Lung microvascular endothelial cell (primary cell): Measurements from ENCODE around the gene SCAF1. TPM values are rescaled to one million over a fixed set of nuclear protein-coding genes. Genes with fewer than 3 reads are reported as not detected.
"Not testable (repeated sequence)": the region's sequence is repeated elsewhere in the genome, so short reads cannot be mapped to it uniquely, and the experiment has no call there.

ENCODE experiments used
- DNase-seq, 2 donors: peaks; one replicate each; pipeline versions ENCODE4 v3.0.0 to v3.0.0-alpha.2; 2010; ENCODE audit warnings: low read depth in 2 of 2
- total RNA-seq: library from RNA; depleted of rRNA; stranded (reverse); fragments of >200 nt; gene quantifications from 2 replicates; pipeline ENCODE4 v1.2.1, GENCODE V29; 2014

Gene SCAF1
- total RNA-seq, 1 donor from 2014 or later = 6.3 TPM

DNA sequence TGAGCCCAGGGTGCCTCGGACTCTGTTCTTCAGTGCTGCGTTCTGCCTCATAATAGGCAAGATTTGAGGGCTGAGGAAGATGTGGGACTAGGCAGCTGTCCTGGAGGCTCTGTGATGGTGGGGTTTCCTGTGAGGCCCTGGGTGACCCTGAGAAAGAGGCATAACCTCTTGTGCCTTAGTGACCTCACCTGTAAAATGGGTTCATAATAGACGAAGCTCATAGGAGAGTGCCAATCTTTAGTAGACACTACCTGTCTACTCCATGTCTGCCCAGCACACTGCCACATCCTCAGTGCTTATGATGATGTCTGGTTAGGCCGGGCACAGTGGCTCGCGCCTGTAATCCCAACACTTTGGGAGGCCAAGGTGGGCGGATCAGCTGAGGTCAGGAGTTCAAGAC lies 25.5 kb upstream of the SCAF1 start:
- no peak for DNase-seq

DNA sequence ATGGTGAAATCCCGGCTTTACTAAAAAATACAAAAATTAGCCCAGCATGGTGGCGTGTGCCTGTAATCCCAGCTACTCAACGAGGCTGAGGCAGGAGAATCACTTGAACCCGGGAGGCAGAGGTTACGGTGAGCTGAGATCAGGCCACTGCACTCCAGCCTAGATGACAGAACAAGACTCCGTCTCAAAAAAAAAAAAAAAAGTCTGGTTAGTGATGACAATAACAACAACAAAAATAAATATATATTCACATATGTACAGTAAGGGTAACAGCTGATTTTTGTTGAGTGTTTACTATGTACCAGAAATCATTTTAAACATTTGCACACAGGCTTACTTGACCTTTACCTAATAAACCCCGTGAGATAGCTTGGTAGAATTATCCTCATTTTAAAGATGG lies 25.1 kb upstream of the SCAF1 start:
- DNase-seq = no peak

DNA sequence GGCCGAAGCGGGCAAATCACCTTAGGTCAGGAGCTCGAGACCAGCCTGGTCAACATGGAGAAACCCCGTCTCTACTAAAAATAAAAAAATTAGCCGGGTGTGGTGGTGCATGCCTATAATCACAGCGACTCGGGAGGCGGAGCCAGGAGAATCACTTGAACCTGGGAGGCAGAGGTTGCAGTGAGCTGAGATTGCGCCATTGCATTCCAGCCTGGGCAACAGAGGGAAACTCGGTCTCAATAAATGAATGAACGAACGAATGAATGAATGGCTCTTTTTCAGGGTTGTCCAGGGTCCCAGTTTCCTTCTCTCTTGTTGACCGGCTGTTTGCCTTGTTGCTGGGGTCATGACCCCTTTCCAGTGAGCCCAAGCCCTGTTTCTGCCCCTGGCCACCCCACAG lies 24.1 kb upstream of the SCAF1 start:
- not testable (repeated sequence) for DNase-seq

DNA sequence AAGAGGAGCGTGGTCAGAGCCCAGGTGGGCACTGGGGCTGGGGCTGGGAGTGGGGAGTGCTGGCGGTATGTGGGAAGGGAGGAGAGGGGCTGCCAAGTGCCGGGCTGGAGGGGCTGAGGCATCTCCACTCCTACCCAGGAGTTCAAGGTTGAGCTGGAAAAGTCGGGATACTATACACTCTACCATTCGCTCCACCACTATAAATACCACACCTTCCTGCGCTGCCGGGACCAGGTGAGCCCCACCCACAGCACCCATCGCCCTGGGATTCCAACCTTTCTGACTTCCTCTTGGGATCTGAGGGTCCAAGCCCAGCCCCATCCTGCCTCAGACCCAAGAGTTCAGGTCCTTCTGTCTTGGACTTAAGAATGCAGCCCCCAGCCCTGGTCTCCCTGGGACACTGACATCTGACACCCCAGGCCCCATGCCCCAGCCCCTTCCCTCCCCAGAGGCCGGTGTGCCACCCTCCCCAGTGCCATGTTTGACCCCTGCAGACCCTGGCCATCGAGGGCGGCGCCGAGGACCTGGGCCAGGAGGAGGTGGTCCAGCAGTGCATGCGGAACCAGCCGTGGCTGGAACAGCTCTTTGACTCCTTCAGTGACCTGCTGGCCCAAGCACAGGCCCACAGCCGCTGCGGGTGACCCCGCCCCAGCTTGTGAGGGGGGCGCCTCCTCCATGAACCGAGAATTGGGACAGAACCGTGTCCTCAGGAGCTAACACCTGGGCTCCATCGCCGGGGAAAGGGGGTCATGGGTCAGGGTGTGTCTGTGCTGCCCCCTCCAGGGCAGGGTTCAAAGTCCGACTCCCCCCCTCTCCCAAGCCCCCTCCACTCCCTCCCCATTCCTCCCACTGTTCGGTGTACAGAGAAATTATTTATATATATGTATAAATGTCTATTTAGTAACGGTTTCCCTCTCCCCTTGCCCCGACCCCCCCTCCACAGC lies 16.8 kb upstream of the SCAF1 start:
- no peak for DNase-seq

DNA sequence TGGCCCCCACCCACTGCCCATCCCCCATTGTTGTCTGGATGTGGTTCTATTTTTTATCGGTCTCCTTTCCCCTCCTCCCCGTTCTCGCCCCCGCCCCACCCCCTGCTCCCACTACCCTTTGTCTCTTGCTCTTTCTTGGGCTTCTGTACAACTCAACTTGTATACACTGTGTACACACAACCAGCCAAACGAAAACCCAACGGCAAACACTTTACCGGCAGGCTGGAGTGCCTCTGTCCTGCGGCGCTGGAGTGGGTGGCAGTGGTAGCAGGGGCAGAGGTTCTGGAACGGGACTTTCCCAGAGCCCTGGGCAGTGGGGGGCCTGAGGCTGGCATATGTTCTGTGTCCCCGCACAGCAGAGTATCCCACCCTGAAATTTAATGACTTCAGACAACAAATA lies 15.8 kb upstream of the SCAF1 start:
- DNase-seq = no peak

DNA sequence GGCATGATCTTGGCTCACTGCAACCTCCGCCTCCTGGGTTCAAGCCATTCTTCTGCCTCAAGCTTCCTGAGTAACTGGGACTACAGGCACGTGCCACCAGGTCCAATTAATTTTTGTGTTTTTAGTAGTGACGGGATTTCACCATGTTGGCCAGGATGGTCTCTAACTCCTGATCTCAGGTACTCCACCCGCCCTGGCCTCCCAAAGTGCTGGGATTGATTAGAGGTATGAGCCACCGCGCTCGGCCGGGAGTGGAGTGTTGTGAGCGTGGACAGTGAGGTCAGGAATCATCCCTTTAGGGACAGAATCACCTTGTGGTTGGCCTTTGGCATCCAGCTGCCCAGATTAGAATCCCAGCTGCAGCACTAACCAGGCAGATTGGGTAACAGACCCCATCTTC lies 12.3 kb upstream of the SCAF1 start:
- no peak for DNase-seq

DNA sequence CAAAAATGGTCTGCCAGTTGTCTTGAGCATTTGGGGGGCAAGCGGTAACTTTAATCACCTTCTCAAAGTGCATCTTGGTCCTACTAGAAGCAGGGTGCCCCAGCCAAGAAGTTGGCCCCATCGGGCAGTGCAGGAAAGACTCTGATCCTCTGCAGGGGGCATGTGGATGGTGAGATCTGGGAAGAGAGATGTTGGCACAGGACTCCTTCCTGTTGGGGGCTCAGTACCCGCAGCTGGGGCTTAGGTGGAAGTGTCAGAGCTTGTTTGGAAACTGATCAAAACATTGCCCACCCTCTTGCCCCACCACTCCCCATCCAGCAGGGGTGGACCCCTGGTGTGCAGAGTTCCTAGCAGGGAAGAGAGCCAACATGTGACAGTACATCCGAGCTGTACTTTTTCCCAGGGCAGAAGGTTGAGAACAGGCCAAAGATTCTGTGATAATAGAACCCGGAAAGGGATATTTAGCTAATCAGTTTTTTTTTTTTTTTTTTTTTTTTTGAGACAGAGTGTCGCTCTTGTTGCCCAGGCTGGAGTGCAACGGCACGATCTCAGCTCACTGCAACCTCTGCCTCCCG lies 10.9 kb upstream of the SCAF1 start:
- DNase-seq = peak; percentile 24 to 65

DNA sequence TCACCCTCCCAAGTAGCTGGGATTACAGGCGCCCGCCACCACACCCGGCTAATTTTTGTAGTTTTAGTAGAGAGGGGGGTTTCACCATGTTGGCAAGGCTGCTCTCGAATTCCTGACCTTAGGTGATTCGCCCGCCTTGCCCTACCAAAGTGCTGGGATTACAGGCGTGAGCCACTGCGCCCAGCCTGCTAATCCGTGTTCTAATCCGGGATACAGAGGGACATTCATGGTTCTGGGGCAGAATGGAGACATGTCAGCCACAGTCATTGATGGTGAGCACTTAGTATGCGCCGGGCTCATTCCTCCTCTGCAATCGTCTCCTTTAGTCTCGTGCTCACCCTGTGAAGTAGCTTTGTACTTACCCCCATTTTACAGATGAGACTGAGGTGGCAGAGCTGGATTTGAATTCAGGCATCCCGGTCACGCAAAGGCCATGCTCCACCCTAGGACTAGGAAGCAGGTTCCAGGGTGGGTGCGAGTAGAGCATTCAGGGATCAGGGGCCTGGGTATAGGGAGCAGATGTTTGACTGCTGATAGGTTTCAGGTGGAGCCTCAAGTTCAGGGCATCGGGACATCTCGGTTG lies 10.3 kb upstream of the SCAF1 start:
- no peak for DNase-seq

DNA sequence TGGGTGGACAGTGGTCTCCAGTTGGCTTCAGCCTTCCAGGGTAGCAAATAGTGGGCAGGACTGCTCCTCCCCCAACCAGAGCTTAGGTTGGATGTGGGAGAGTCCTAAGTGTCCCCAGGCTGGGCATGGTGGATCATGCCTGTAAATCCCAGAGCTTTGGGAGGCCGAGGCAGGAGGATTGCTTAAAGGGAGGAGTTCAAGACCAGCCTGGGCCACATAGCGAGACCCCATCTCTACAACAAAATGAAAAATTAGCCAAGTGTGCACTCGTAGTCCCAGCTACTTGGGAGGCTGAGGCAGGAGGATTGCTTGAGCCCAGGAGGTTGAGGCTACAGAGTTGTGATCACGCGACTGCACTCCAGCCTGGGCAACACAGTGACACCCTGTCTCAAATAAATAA lies 9.4 kb upstream of the SCAF1 start:
- DNase-seq = no peak

DNA sequence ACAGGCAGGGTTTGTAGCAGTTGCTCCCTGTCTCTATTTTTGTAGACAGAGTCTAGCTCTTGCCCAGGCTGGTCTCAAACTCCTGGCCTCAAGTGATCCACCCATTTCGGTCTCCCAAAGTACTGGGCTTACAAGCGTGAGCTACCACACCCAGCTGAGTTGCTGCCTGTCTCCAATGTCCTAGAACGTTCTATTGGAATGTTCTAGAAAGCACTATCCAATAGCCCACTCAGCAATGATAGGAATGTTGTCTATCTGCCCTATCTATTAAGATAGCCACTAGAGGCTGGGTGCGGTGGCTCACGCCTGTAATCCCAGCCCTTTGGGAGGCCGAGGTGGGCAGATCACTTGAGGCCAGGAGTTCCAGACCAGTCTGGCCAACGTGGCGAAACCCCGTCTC lies 8.7 kb upstream of the SCAF1 start:
- not testable (repeated sequence) for DNase-seq

DNA sequence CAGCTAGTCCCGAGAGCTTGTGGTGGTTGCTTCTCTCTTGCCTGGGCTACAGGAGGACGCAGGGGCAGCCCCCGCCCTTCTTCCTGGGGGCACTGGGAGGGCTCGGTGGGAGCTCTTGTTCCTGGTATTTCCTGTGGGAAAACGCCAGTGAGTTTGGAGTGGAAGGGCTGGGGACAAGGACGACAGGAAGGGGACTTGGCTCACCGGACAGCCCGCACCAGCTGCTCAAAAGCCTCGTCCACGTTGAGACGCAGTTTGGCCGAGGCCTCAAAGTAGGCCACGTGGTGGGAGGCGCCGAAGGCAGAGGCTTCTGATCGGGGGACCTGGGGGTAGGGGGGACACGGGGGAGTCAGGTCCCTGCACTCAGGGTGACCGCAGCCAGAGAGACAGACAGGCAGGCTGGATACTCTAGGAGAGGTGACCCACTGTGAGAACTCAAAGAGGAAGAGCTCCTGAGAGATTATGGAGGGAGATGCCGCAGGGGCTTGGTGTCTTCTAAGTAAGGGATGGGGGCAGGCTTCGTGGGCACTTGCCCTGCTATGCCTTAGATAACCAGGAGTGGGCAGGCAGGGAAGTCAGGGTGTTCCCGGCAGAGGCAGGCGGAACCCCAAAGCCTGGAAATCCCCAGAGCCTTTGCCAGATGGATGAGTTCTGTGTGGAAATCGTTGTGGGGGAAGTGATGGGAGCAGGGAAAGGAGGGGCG lies 6.3 kb upstream of the SCAF1 start:
- peak; percentile 32 to 60 for DNase-seq

DNA sequence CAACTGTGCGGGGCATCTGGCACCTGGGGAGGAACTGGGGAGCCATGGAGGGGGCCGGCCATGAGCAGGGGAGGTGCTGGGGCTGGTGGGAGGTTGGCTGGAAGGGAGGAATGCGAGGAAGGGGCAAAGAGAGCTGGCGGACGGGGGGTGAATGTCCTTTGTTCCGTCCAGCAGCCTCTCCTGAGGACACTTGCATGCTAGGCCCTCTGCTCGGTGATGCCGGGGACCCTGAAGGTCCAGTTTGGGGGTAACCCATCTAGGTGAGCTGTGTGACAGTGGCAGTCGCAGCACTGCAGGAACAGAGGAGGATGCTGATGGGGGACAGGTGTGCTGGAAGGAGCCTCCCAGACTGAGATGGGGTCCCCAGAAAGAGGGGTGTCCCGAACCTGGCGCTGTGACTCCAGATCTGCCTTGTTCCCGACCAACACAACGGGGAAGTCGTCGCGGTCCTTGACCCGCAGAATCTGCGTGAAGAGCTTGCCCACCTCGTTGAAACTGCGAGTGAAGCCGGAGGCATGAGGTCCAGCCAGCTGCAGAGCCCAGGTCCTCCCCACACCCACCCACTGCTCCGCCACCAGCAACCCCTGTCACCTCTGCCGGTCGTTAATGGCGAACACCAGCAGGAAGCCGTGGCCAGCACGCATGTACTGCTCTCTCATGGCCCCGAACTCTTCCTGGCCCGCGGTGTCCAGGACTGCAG lies 5.6 kb upstream of the SCAF1 start:
- DNase-seq = no peak

DNA sequence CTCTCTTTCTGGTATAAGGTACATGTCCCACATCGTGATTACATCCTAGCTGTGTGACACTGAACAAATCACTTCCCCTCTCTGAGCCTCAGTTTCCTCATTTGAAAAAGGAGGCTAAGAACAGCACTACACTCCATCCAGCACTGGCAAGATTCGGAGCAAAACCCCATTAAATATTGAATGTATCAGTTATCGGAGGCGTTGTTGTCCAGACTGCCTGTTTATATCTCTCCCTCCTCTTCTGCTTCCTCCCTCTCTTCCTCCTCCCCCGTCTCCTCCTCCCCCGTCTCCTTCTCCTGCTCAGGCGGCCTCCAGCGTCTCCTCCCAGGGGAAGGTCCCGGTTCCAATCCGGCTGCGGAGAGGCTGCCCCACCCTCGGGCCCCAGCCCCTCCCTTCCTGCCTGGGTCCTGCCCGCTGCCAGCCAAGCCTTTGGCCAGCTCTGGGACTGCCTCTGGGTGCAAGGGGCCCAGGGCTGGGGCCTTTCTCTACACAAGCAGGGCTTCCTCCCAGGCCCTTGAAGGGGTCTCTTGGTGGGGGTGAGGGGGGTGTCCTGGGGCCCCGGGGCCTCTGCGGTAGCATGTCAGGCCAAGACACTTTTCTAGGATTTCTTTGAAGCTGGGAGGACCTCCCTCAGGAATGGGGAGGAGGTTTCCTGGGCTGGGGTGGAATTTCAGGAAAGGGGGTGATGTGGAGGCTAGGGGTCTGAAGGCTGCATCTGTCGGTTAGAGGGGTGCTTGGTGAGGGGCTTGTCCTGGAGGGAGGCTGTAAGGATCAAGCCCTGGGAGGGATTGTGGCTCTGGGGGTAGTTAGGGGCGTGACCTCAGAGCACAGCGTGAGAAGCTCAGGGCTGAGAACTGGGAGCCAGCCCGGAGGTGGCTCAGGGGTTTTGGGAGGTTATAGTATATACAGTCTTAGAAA lies 3.9 kb upstream of the SCAF1 start:
- DNase-seq = peak in 1 of 2 donors; percentile 65

DNA sequence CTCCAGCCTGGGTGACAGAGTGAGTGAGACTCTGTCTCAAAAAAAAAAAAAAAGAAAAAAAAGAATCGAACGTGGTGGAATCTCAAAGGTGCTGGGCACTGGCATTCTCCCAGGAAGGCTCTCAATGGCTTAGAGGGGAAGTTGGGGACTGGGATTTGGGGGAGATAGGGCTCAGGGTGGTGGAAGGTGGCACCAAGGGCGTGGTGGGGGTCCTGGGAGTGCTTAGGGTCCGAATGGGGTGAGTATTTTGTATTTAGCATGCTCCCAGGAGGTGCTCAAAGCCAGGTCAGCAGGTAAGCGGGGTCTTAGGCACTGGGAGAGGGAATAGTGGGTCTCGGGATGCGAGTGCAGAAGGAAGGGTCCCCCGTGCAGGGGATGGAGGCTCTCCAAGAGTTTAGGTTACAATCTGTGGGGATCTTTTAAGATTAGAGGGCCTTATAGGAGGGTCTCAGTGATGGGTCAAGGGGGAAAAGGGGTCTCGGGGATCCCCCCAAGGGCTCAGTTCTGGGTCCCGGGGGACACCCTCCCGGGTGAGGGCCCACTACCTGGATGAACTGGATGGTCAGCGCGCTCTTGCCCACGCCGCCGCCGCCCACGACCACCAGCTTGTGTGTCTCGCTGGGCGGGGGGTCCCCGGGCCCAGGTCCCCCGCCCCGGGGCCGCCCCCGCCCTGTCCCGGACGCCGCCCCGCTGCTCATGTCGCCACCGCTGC lies 2.5 kb upstream of the SCAF1 start:
- DNase-seq = no peak

DNA sequence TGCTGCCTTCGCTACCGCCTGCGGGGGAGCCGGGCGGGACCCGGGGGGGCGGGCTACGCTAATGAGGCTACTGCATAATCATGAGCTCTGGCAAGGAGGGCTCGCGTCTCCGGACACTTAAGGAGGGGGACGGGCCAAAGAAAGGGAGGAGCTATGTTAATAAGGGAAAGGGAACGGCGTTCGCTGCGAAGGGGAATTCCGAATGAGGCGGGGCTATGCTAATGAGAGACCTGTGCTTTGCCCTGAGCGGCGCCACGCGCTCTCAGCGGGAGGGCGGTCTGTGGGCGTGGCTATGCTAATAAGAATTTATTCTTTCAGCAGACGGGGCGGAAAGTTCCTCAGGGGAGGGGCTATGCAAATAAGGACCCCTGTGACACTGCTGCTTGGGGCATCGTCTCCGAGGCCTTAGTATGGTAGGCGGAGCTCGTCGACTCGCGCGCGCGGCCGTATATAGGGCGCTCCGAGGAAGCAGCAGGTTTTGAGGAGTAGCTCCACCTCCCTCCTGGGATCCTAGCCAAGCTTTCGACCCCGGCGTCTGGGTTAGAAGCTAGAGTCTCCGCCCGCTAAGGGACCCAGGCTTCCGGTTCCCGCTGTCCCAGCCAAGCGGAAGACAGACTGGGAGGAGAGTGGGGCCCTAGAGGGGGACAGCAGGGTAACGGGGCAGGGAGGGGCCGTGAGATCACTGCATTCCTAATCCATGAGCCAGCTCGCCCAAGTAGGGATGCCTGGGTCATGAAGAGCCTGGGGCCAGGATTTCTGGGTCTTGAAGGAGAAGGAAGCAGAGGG lies 1.7 kb upstream of the SCAF1 start, which contains the start of gene RRAS:
TSS of gene RRAS (minus strand) at position 31 of the 786 bp plus-strand sequence. CDS start 45 bp downstream, outside the sequence.
- peak; percentile 99 to 100 for DNase-seq

DNA sequence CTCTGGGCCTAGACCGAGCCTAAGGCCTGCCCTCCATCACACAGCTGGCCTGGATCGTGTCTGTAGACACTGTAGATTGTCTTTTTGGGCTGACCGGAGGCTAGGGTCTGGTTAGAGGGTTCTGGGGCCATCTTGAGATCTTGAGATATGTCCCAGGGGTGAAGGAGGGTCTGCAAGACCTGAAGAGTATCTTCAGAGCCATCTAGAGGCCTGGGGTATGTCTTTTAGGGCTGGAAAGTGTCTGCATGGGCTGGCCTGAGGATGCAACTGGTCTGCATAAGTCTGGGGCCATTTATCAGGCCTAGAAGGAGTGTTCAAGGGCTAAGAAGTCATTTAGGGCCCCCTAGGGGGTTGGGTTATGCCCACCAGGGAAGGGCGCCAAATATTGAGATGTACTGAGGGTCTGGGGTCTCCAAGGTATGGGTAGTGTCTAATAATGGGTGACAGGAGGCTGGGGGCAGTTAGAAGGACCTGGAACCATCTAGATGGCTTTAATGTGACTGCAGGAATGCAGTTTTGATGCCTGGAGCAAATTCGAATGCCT lies 555 bp downstream of the SCAF1 start:
- DNase-seq = peak in 1 of 2 donors; percentile 24

DNA sequence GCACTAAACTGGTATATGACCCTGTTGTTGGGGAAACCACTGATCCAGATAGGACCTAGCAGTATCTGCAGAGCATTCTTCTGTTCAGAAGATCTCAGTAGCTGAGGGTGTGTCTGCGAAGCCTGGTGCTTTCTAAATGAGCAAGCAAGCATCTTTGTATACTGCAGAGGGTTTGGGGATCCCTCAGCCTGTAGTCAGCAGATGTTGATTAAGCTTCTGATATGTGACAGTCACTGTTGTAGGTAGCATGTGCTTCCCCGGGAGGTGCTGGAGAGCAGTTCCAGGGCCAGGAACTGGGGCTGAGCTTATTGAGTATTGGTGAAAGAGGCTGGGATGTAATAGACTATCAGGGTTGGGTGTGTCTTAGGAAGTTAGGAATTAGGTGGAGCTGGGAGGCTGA lies 1.5 kb downstream of the SCAF1 start:
- no peak for DNase-seq

DNA sequence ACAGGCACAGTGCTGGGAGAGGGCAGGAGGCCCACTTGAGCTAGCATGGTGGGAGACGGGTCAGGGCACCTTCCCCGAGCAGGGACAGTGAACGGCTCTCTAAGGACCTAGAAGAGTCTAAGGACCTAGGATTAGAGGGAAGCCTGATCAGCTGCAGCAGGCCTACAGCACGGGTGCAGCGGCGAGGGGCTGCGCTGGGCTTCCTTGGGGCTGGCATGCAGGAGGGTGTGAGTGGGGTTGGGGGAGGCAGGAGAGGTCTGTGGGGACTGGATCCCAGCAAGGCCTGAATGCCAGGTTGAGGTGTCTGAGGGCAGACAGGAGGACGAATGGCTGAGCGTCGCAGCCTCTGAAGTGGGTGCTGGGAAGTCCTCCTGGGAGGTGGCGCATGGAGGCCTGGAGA lies 3.6 kb downstream of the SCAF1 start:
- no peak for DNase-seq
